T-helper 2 cell treated with Interferon-gamma antibody and Interleukin-4, amounts not matched to agents 5 μg/mL and 100 μg/mL, for 36 hours (primary cell): ENCODE measurements around the gene UNC5C.

ENCODE experiments used
- DNase-seq: peaks from one replicate; pipeline ENCODE4 v3.0.0; 2021; ENCODE audit warnings: low spot score
- H3K27ac Mint-ChIP-seq: one replicate; pipeline ENCODE4 v1.8.0; 2021; ENCODE audit warnings: mild to moderate bottlenecking, mixed read lengths
- H3K27me3 Mint-ChIP-seq: one replicate; pipeline ENCODE4 v1.8.0; 2021; ENCODE audit warnings: low read depth, mixed read lengths
- H3K36me3 Mint-ChIP-seq: one replicate; pipeline ENCODE4 v1.8.0; 2021; ENCODE audit warnings: low read depth, mixed read lengths
- H3K4me1 Mint-ChIP-seq: one replicate; pipeline ENCODE4 v1.8.0; 2021; ENCODE audit warnings: low read depth, mixed read lengths
- H3K4me3 Mint-ChIP-seq: one replicate; pipeline ENCODE4 v1.8.0; 2022; ENCODE audit warnings: mild to moderate bottlenecking, moderate library complexity, mixed read lengths
- H3K9me3 Mint-ChIP-seq: one replicate; pipeline ENCODE4 v1.8.0; 2021; ENCODE audit warnings: mixed read lengths

The UNC5C gene

DNA sequence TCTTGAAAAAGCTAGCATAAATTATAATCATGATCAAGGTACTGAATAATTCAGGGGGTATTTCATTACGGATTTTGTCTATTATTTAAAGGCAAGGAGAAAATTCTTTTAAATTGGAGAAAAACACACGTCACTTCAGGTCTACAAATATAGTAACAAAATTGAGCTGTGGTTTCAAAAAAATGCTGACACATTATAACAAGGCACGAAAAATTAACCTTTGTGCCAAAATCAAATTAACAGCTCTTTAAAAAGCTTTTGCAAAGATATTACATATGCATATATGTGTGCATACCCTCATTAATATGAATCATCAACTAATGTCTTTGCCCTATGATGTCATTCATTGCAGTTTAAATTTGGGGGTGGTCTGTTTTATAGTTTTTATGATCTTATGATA, 44.3 kb downstream of the UNC5C start:
- DNase-seq = no peak
- no peaks in the 10 kb centered on the region for H3K36me3 Mint-ChIP-seq
- no peaks in the 10 kb centered on the region for H3K9me3 Mint-ChIP-seq
- H3K27me3 Mint-ChIP-seq = no peaks in the 10 kb centered on the region
- H3K27ac Mint-ChIP-seq = no peak overlapping the region
- no peak overlapping the region for H3K4me3 Mint-ChIP-seq
- peaks cover 4% of the 10 kb centered on the region for H3K4me1 Mint-ChIP-seq

DNA sequence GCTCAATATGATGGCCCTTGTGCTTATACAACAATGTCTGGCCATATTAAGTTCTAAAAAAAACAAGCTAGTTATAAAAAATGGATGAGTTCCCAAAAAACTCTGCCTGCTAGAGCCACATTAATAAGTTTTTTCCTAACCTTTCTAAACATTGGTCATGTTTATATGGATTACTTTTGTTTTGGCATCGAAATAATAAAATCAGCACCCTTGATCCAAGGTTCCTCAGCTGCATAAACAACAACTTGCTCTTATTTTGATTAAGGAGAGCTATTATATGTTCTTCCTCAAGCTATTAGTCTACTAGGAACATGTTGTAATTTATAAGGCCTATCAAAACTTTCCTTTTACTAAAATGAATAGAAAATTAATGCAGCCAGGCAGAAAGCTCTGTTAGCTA, 48.4 kb downstream of the UNC5C start:
- no peaks in the 10 kb centered on the region for H3K27me3 Mint-ChIP-seq
- no peaks in the 10 kb centered on the region for H3K9me3 Mint-ChIP-seq
- DNase-seq = no peak
- no peaks in the 10 kb centered on the region for H3K4me1 Mint-ChIP-seq
- H3K4me3 Mint-ChIP-seq = no peak overlapping the region
- no peaks in the 10 kb centered on the region for H3K36me3 Mint-ChIP-seq
- H3K27ac Mint-ChIP-seq = no peak overlapping the region

DNA sequence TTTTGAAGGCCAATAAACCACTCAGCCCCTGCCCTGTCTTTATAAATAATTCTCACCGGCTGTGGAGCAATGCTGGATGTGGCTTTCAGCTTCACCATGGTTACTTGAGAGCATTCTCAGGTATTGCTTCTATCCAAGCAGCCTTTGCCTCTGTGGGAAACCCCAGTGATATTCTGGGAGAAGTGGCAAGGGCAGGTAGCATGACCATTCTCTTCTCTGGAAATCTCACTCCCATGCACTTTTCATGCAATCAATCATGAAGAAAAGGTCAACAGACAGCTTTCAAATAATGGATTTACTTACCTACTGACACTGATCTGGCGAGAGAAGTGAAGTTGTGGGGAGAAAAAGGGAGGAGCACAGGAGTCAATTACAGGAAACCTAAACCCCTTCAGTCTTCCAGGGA, 49.5 kb downstream of the UNC5C start:
- H3K4me3 Mint-ChIP-seq = no peak overlapping the region
- H3K27me3 Mint-ChIP-seq = no peaks in the 10 kb centered on the region
- H3K4me1 Mint-ChIP-seq = no peaks in the 10 kb centered on the region
- H3K9me3 Mint-ChIP-seq = no peaks in the 10 kb centered on the region
- H3K27ac Mint-ChIP-seq = no peak overlapping the region
- no peaks in the 10 kb centered on the region for H3K36me3 Mint-ChIP-seq
- DNase-seq = no peak

DNA sequence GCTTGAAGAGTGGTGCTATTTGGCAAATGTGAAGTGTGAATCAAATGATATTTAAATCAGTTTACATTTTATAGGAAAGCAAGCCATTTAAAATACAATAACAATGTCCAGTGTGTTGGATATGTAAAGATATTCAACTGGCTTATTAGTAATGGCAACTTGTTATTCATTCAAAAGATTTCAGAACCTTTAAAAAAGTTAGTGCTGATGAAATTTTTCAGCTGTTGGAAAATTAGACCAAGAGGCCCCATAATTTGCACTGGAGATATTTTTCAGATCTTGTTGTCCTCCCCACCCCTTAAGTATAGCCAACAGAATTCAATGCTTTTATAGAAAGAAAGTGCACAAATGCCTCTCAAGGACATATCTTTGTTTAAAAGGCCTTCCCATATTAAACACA, 54.6 kb downstream of the UNC5C start:
- H3K9me3 Mint-ChIP-seq = no peaks in the 10 kb centered on the region
- DNase-seq = no peak
- H3K4me3 Mint-ChIP-seq = no peak overlapping the region
- no peaks in the 10 kb centered on the region for H3K4me1 Mint-ChIP-seq
- H3K36me3 Mint-ChIP-seq = no peaks in the 10 kb centered on the region
- H3K27me3 Mint-ChIP-seq = peaks cover 2% of the 10 kb centered on the region
- H3K27ac Mint-ChIP-seq = no peak overlapping the region

DNA sequence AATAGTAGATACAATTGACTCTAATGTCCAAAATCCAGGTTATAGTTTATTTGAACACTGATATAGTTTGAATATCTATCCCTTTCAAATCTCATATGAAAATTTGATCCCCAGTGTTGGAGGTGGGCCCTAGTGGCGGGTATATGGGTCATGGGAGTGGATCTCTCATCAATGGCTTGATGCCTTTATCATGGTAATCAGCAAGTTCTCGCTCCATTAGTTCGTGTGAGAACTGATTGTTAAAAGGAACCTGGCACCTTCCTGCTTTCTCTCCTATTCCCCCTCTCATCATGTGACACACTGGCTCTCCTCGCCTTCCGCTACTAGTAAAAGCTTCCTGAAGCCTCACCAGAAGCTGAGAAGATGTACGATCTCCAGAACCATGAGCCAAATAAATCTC, 70.1 kb downstream of the UNC5C start:
- no peaks in the 10 kb centered on the region for H3K9me3 Mint-ChIP-seq
- H3K4me1 Mint-ChIP-seq = no peaks in the 10 kb centered on the region
- H3K36me3 Mint-ChIP-seq = no peaks in the 10 kb centered on the region
- no peaks in the 10 kb centered on the region for H3K27me3 Mint-ChIP-seq
- no peak for DNase-seq
- H3K27ac Mint-ChIP-seq = no peak overlapping the region
- no peak overlapping the region for H3K4me3 Mint-ChIP-seq

DNA sequence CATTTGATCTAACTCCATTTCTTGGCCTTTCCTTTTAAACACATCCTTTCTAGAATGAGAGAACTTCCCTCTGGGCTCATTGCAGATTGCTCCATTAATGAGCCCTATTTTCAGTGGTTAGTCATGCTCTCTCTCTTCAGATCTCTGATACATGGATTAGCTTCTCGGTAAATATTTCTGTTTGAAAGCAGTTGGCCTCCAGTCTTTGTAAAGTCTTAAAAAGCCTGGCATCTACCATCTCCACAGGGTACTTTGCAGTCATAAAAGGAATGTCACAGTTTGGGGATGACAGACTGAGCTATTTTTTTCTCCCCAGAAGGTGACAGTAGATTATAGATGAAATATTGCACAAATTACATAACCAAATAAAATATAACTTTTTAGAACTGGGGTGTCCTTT, 72.7 kb downstream of the UNC5C start:
- no peak overlapping the region for H3K4me3 Mint-ChIP-seq

DNA sequence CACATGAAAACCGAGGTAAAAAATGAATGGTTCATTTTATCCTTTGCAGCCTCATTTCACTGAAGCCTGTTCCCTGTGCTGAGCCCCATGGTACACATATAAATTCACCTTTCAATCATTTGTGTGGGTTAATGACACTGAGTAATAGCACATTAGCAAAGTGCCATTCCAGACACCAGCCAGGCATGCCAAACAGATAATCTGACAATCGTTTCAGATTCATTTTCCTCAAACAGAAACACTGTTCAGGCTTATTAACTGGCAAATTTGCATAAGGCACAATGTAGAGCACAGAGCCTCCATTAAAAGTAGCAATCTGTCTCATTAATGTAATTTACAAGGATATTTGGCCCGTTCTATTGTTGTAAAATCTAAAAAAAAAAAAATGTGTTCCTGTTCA, 76.2 kb downstream of the UNC5C start:
- Mint-ChIP-seq H3K4me3 (no peak overlapping the region), H3K4me1 (no peaks in the 10 kb centered on the region), H3K27me3 (peaks cover 4% of the 10 kb centered on the region), H3K27ac (no peak overlapping the region), H3K9me3 (no peaks in the 10 kb centered on the region), H3K36me3 (no peaks in the 10 kb centered on the region)
- DNase-seq = no peak

More for the DNA sequence above, 72.7 kb downstream of the UNC5C start:
- Mint-ChIP-seq H3K9me3 (no peaks in the 10 kb centered on the region), H3K27me3 (peaks cover 4% of the 10 kb centered on the region), H3K36me3 (no peaks in the 10 kb centered on the region), H3K27ac (no peak overlapping the region), H3K4me1 (no peaks in the 10 kb centered on the region)
- DNase-seq = no peak

DNA sequence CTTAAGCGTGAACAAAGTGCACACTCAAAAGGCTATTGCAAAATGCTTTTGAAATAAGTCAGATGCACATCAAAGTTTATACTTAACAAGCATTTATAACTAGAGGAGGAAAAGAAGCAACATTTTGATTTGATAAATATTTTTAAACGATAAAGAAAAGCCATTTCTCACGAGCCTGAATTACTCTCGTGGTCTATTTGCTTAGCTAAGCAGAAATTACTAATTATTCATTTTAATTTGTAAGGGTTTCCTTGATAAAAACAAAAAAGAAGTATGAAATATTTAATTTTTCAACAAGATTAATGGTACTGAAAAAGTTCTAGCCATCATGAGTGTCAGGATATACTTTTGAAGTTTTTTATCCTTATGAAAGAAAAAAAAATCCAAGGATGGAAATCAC, 78.2 kb downstream of the UNC5C start:
- no peaks in the 10 kb centered on the region for H3K36me3 Mint-ChIP-seq
- no peak overlapping the region for H3K4me3 Mint-ChIP-seq
- peaks cover 4% of the 10 kb centered on the region for H3K4me1 Mint-ChIP-seq

DNA sequence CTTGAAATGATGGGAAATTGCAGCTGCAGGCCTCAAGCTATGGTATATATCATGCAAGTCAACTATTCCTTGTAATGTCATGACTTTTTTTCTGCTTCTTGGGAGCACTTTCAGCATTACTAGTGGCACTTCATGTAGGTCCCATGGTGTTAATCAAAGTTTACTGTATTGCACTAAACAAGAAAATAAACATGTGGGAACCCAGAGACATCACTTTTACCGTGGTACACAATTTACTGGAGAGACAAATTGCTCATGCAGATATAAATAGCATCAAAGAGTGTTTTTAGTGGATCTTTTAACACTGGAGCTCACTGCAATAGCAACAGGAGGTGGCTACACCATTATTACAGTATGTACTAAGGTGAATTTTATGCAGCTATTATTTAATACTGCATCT, 79.2 kb downstream of the UNC5C start:
- no peaks in the 10 kb centered on the region for H3K9me3 Mint-ChIP-seq
- no peak overlapping the region for H3K27ac Mint-ChIP-seq
- H3K36me3 Mint-ChIP-seq = no peaks in the 10 kb centered on the region
- H3K27me3 Mint-ChIP-seq = peaks cover 4% of the 10 kb centered on the region
- H3K4me1 Mint-ChIP-seq = peaks cover 4% of the 10 kb centered on the region
- no peak for DNase-seq
- H3K4me3 Mint-ChIP-seq = no peak overlapping the region

More for the DNA sequence above, 78.2 kb downstream of the UNC5C start:
- Mint-ChIP-seq H3K27ac (no peak overlapping the region), H3K9me3 (no peaks in the 10 kb centered on the region), H3K27me3 (peaks cover 4% of the 10 kb centered on the region)
- DNase-seq = no peak

DNA sequence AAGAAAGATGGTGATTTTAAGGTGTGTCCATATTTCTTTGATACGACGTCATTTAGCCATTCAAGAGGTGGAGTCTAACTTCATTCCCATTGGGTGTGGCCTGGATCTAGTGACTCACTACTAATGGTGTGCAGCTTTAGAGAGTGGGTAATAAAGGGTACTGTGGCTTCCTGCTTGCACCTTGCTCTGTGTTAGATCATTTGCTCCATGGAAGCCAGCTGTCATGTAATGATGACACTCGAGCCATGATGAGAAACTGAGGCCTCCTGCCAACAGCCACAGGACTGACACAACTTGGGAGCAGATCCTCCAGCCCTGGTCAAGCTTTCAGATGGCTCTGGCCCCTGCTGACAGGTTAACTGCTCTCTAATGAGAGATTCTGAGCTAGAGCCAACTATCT, 82.0 kb downstream of the UNC5C start:
- no peak for DNase-seq
- Mint-ChIP-seq H3K36me3 (no peaks in the 10 kb centered on the region), H3K27me3 (peaks cover 5% of the 10 kb centered on the region), H3K4me3 (no peak overlapping the region), H3K27ac (no peak overlapping the region), H3K9me3 (no peaks in the 10 kb centered on the region), H3K4me1 (peaks cover 4% of the 10 kb centered on the region)

DNA sequence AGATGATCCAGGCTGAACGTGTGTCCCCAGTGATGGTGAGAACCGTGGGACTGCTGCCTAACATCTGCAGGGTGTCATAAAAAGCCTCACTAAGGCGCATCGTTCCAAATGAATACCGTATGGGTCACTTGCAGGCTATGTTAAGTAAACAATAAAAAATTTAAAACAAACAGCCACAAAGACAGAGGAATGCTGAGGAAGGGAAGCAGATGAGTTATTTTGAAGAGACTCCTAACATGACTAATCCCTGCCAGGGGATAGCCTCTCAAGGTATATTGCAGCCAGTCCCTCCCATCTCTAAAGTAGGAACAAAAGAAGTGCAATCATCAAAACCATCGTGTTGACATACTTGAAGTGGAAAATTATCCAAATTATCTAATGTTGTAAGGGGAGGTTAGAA, 83.8 kb downstream of the UNC5C start:
- Mint-ChIP-seq H3K4me1 (peaks cover 4% of the 10 kb centered on the region), H3K4me3 (no peak overlapping the region), H3K9me3 (no peaks in the 10 kb centered on the region), H3K27ac (no peak overlapping the region), H3K36me3 (no peaks in the 10 kb centered on the region), H3K27me3 (peaks cover 4% of the 10 kb centered on the region)
- DNase-seq = no peak

DNA sequence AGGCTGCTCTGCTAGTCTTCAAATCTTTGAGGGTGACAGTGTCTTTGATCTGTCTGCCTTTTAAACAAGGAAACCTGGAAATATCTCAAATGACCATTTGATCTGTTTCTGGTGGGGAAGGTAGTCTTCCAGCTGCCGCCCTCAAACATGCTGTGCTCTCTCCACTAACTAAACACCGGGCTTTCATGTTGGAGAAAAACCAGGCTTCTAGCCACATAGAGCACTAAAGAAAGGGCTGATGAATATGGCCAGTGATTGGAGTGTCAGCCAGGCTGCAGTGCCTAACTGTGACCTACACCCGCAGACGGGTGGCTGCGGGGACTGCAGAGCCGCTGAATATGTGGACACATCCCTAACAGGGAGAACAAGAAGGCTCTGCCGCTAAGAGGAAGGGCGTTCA, 85.9 kb downstream of the UNC5C start:
- DNase-seq = no peak
- Mint-ChIP-seq H3K4me1 (peaks cover 4% of the 10 kb centered on the region), H3K27ac (no peak overlapping the region), H3K9me3 (no peaks in the 10 kb centered on the region), H3K36me3 (no peaks in the 10 kb centered on the region), H3K27me3 (peaks cover 6% of the 10 kb centered on the region), H3K4me3 (no peak overlapping the region)

DNA sequence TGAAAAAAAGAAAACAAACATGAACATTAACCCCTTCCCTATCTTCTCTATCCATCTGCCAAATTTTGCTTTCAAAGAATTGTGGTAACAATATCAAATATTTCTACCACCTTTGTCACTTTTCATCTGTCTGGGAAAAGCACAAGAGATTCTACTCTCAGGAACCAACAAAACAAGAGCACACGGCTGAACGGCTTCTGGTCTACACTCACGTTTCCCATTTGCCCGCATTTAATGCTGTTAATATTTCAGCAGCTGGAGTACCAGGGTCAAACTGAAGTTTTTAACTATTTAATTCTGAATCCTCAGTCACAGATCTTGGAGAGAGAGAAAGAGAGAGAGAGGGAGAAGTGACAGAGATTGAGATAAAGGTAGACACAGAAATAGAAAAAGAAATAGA, 91.4 kb downstream of the UNC5C start:
- Mint-ChIP-seq H3K9me3 (no peaks in the 10 kb centered on the region), H3K4me1 (no peaks in the 10 kb centered on the region), H3K27ac (no peak overlapping the region), H3K36me3 (no peaks in the 10 kb centered on the region), H3K27me3 (peaks cover 5% of the 10 kb centered on the region), H3K4me3 (no peak overlapping the region)
- DNase-seq = no peak

DNA sequence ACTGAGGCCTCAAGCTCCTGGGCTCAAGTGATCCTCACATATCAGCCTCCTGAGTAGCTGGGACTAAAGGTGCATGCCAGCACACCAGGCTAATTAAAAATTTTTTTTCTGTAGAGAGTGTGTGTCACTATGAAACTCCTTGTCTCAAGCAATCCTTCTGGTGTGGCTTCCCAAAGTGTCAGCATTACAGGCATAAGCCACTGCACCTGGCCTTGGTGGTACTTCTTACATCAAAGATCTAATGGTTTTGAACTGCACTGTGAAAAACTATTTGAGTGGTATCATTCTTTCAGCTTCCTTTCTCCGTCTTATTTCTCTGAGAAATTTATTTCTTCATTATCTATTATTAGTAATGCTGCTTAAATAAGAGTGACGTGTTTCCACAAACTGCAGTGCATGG, 98.5 kb downstream of the UNC5C start:
- Mint-ChIP-seq H3K27ac (no peak overlapping the region), H3K4me1 (peaks cover 1% of the 10 kb centered on the region), H3K27me3 (no peaks in the 10 kb centered on the region), H3K36me3 (no peaks in the 10 kb centered on the region), H3K9me3 (no peaks in the 10 kb centered on the region), H3K4me3 (no peak overlapping the region)
- DNase-seq = no peak

DNA sequence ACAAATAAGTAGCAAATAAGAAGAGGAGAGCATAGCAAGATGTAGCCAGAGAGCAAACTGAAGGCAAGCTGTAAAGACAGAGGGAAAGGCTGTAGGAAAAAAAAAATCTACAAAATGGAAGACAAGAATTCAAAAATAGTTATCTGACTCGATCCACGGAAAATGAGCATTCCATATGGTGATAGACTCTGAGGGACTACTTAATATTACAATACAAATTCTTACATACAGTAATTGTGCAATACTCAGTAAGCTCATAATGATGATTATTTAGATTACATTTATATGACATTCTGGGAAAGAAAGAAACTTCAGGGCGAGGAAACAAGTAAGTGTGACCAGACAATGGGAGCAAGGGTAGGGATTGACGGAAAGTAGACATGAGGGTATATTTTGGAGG, 102.6 kb downstream of the UNC5C start:
- Mint-ChIP-seq H3K4me3 (no peak overlapping the region), H3K9me3 (no peaks in the 10 kb centered on the region), H3K36me3 (no peaks in the 10 kb centered on the region), H3K27me3 (no peaks in the 10 kb centered on the region), H3K4me1 (no peaks in the 10 kb centered on the region), H3K27ac (no peak overlapping the region)
- DNase-seq = no peak
